CD4-positive, alpha-beta T cell treated with Interleukin-10 for 1 hour (primary cell): ENCODE results near the gene ZNF785.
"Not testable (repeated sequence)": the region's sequence is repeated elsewhere in the genome, so short reads cannot be mapped to it uniquely, and the experiment has no call there.

Experiments used
- DNase-seq: peaks from one replicate; pipeline ENCODE4 v3.0.0-alpha.2; 2020

Gene ZNF785

GRCh38 chr16:30561089-30561816, 24.2 kb downstream of the ZNF785 start:
- DNase-seq, result peak; percentile 37

GRCh38 chr16:30559690-30560089, 25.8 kb downstream of the ZNF785 start:
- no peak for DNase-seq

- DNase-seq, result no peak
Measured at GRCh38 chr16:30558789-30559377, 26.6 kb downstream of the ZNF785 start.

- DNase-seq, result peak; percentile 99
Measured at GRCh38 chr16:30557957-30558788, 27.3 kb downstream of the ZNF785 start, which contains the start of gene ZNF764. Gene ZNF764, minus strand, starts transcription at chr16:30558374. Its CDS starts 192 bp downstream, at chr16:30558182.

- DNase-seq, result no peak
Measured at GRCh38 chr16:30557707-30557956, 27.9 kb downstream of the ZNF785 start.

GRCh38 chr16:30556125-30556473, 29.4 kb downstream of the ZNF785 start:
- DNase-seq, result no peak

GRCh38 chr16:30555315-30556124, 30.0 kb downstream of the ZNF785 start:
- DNase-seq, result no peak

- DNase-seq, result no peak
Measured at GRCh38 chr16:30554557-30555314, 30.8 kb downstream of the ZNF785 start.

- no peak for DNase-seq
Measured at GRCh38 chr16:30553393-30553899, 32.1 kb downstream of the ZNF785 start.

- DNase-seq, result no peak
Measured at GRCh38 chr16:30552956-30553355, 32.5 kb downstream of the ZNF785 start.

GRCh38 chr16:30551781-30552180, 33.7 kb downstream of the ZNF785 start:
- DNase-seq, result peak; percentile 85

- DNase-seq, result no peak
Measured at GRCh38 chr16:30548416-30549253, 36.9 kb downstream of the ZNF785 start.

- no peak for DNase-seq
Measured at GRCh38 chr16:30546115-30546514, 39.4 kb downstream of the ZNF785 start.

GRCh38 chr16:30543067-30543466, 42.4 kb downstream of the ZNF785 start:
- no peak for DNase-seq

- DNase-seq, result no peak
Measured at GRCh38 chr16:30541502-30542329, 43.8 kb downstream of the ZNF785 start.

GRCh38 chr16:30540916-30541464, 44.5 kb downstream of the ZNF785 start:
- not testable (repeated sequence) for DNase-seq

- not testable (repeated sequence) for DNase-seq
Measured at GRCh38 chr16:30539986-30540526, 45.4 kb downstream of the ZNF785 start.

GRCh38 chr16:30539000-30539964, 46.2 kb downstream of the ZNF785 start:
- no peak for DNase-seq
